Measurements from ENCODE around the gene MYZAP.

- TF ChIP-seq POLR2A (IDR thresholded peaks at IDR 0.05) (no peak), CTCF (IDR thresholded peaks at IDR 0.05) (peak in 2 of 4 experiments; percentile 15 to 48), POLR2AphosphoS5 (IDR thresholded peaks at IDR 0.05) (no peak)
Measured at GRCh38 chr15:57667171-57667849, 75.6 kb downstream of the MYZAP start.

All from sigmoid colon (tissue), 4 donors.